GM23338 (cell line): ENCODE results near the gene COL5A2. TPM values are rescaled to one million over a fixed set of nuclear protein-coding genes. Genes with fewer than 3 reads are reported as not detected.

Experiments
- ATAC-seq: fragments of 200-7000 bp; cut with Tn5 transposase; 3 replicates; pipeline ENCODE4 v1.9.1; 2020
- DNase-seq: peaks from one replicate; pipeline ENCODE4 v3.0.0-alpha.2; 2015; ENCODE audit warnings: low spot score
- H2AFZ ChIP-seq: fragments of 200-600 bp; sonication (generic); 2 replicates; pipeline ENCODE4 v1.8.0; 2016; ENCODE audit warnings: antibody characterized with exemption, mild to moderate bottlenecking, moderate library complexity
- H3F3A ChIP-seq: fragments of 200-600 bp; sonication (generic); replicated peaks from 2 replicates; pipeline ENCODE4 v1.8.0; 2017; ENCODE audit warnings: antibody characterized with exemption, mixed run types, low read depth
- H3K27ac ChIP-seq: fragments of 200-600 bp; sonication (generic); 2 replicates; pipeline ENCODE4 v1.6.1; 2016; ENCODE audit warnings: low read depth
- H3K27me3 ChIP-seq: fragments of 200-600 bp; sonication (generic); 2 replicates; pipeline ENCODE4 v1.8.0; 2016; ENCODE audit warnings: mild to moderate bottlenecking, mixed run types, moderate library complexity; ENCODE audit not compliant: insufficient read depth
- H3K36me3 ChIP-seq: fragments of 200-600 bp; sonication (generic); 2 replicates; pipeline ENCODE4 v1.8.0; 2016; ENCODE audit warnings: mild to moderate bottlenecking; ENCODE audit not compliant: insufficient read depth
- H3K4me1 ChIP-seq: fragments of 200-600 bp; sonication (generic); 2 replicates; pipeline ENCODE4 v1.8.0; 2016; ENCODE audit warnings: mild to moderate bottlenecking, moderate library complexity; ENCODE audit not compliant: insufficient read depth
- H3K4me2 ChIP-seq: fragments of 200-600 bp; sonication (generic); 2 replicates; pipeline ENCODE4 v1.7.1; 2017; ENCODE audit warnings: mixed run types
- H3K4me3 ChIP-seq: fragments of 200-600 bp; sonication (generic); 2 replicates; pipeline ENCODE4 v1.6.1; 2016; ENCODE audit warnings: mixed run types
- H3K79me2 ChIP-seq: fragments of 200-600 bp; sonication (generic); replicated peaks from 2 replicates; pipeline ENCODE4 v1.8.0; 2017; ENCODE audit warnings: mild to moderate bottlenecking; ENCODE audit not compliant: insufficient read depth
- H3K9me2 ChIP-seq: fragments of 200-600 bp; sonication (generic); 2 replicates; pipeline ENCODE4 v1.8.0; 2017; ENCODE audit not compliant: insufficient read depth
- H4K20me1 ChIP-seq: fragments of 200-600 bp; sonication (generic); replicated peaks from 2 replicates; pipeline ENCODE4 v1.8.0; 2017; ENCODE audit warnings: mild to moderate bottlenecking; ENCODE audit not compliant: insufficient read depth
- H3K27ac Mint-ChIP-seq: 2 replicates; pipeline ENCODE4 v1.8.0; 2020; ENCODE audit warnings: inconsistent platforms, mild to moderate bottlenecking, moderate library complexity, mixed read lengths
- H3K27me3 Mint-ChIP-seq: 3 replicates; pipeline ENCODE4 v1.8.0; 2022; ENCODE audit warnings: low read depth, mild to moderate bottlenecking, moderate library complexity, mixed read lengths, inconsistent platforms; ENCODE audit not compliant: insufficient read depth, poor library complexity
- H3K36me3 Mint-ChIP-seq: 3 replicates; pipeline ENCODE4 v1.8.0; 2021; ENCODE audit warnings: low read depth, mild to moderate bottlenecking, inconsistent platforms, moderate library complexity, mixed read lengths
- H3K4me1 Mint-ChIP-seq: 3 replicates; pipeline ENCODE4 v1.8.0; 2020; ENCODE audit warnings: mild to moderate bottlenecking, inconsistent platforms, mixed read lengths
- H3K4me3 Mint-ChIP-seq: 3 replicates; pipeline ENCODE4 v1.8.0; 2021; ENCODE audit warnings: moderate library complexity, mild to moderate bottlenecking, inconsistent platforms, mixed read lengths
- H3K9me3 Mint-ChIP-seq: 3 replicates; pipeline ENCODE4 v1.8.0; 2020; ENCODE audit warnings: moderate library complexity, mild to moderate bottlenecking, inconsistent platforms, mixed read lengths
- CREB1 ChIP-seq: fragments of 250-450 bp; sonication (Bioruptor Pico); IDR thresholded peaks from 2 replicates; pipeline ENCODE4 v1.5.0; 2020; ENCODE audit warnings: low read depth, mild to moderate bottlenecking, moderate library complexity
- CTCF ChIP-seq, 2 experiments: fragments of 200-600 bp in 1 of 2; sonication (generic) in 1 of 2; conservative IDR thresholded peaks; 2 replicates each; pipeline versions ENCODE4 v1.5.1 to v1.6.1; 2016 to 2017; ENCODE audit warnings: antibody characterized with exemption in 2 of 2, low read depth in 2 of 2, mild to moderate bottlenecking in 2 of 2, moderate library complexity in 1 of 2
- ETS1 ChIP-seq: IDR thresholded peaks from 2 replicates; pipeline ENCODE4 v1.6.1; 2016; ENCODE audit warnings: antibody characterized with exemption
- EZH2 ChIP-seq: fragments of 200-600 bp; sonication (generic); IDR thresholded peaks from one replicate; pipeline ENCODE4 v1.8.0; 2017; ENCODE audit warnings: antibody characterized with exemption, mild to moderate bottlenecking, low read depth; ENCODE audit not compliant: unreplicated experiment
- EZH2phosphoT487 ChIP-seq: fragments of 200-600 bp; sonication (generic); IDR thresholded peaks from one replicate; pipeline ENCODE4 v1.8.1; 2018; ENCODE audit warnings: antibody characterized with exemption; ENCODE audit not compliant: unreplicated experiment
- JUNB ChIP-seq: IDR thresholded peaks from one replicate; pipeline ENCODE4 v1.6.1; 2016; ENCODE audit warnings: antibody characterized with exemption; ENCODE audit not compliant: unreplicated experiment
- NANOG ChIP-seq: IDR thresholded peaks from 2 replicates; pipeline ENCODE4 v1.6.1; 2016; ENCODE audit warnings: antibody characterized with exemption, borderline replicate concordance
- POLR2AphosphoS5 ChIP-seq: IDR thresholded peaks from 2 replicates; pipeline ENCODE4 v1.6.1; 2016; ENCODE audit warnings: antibody characterized with exemption, low read depth
- REST ChIP-seq: IDR thresholded peaks from one replicate; pipeline ENCODE4 v1.6.1; 2018; ENCODE audit warnings: antibody characterized with exemption; ENCODE audit not compliant: unreplicated experiment
- STAT1 ChIP-seq: IDR thresholded peaks from one replicate; pipeline ENCODE4 v1.6.1; 2016; ENCODE audit warnings: antibody characterized with exemption; ENCODE audit not compliant: unreplicated experiment
- ZNF114 ChIP-seq: fragments of 250-450 bp; sonication (Bioruptor Pico); IDR thresholded peaks from 2 replicates; pipeline ENCODE4 v1.5.0; 2020; ENCODE audit warnings: mild to moderate bottlenecking, moderate library complexity
- ZNF331 ChIP-seq: fragments of 250-450 bp; sonication (Bioruptor Pico); IDR thresholded peaks from 2 replicates; pipeline ENCODE4 v1.5.0; 2020; ENCODE audit warnings: low read depth, mild to moderate bottlenecking, moderate library complexity
- ZNF462 ChIP-seq: fragments of 250-450 bp; sonication (Bioruptor Pico); IDR thresholded peaks from 2 replicates; pipeline ENCODE4 v1.5.0; 2020; ENCODE audit warnings: mild to moderate bottlenecking, moderate library complexity
- polyA plus RNA-seq: library from polyadenylated mRNA; unstranded; fragments of >200 nt; fragmentation: Nextera tagmentation; extraction: Ambion mirVana; gene quantifications from 2 replicates; pipeline ENCODE4 v1.2.1, GENCODE V29; 2016
- total RNA-seq: library from RNA; depleted of rRNA; stranded (reverse); fragments of >200 nt; shearing (Covaris generic); gene quantifications from 2 replicates; pipeline ENCODE4 v1.2.3, GENCODE V29; 2014

Gene COL5A2
- total and polyA plus RNA-seq, 2 experiments from 2014 or later: 6.7 to 19.7 TPM

GRCh38 chr2:189057316-189057715, 122.2 kb downstream of the COL5A2 start:
- Mint-ChIP-seq H3K9me3 (no peaks in the 10 kb centered on the region), H3K27ac (no peak overlapping the region), H3K36me3 (no peaks in the 10 kb centered on the region), H3K4me3 (no peak overlapping the region), H3K27me3 (no peaks in the 10 kb centered on the region), H3K4me1 (no peaks in the 10 kb centered on the region)
- Histone ChIP-seq H3K27me3 (no peaks in the 10 kb centered on the region), H3K36me3 (no peaks in the 10 kb centered on the region), H3K27ac (no peak overlapping the region), H3F3A (no peaks in the 10 kb centered on the region), H3K4me2 (no peak overlapping the region), H3K4me3 (no peak overlapping the region), H2AFZ (no peak overlapping the region), H3K9me2 (no peaks in the 10 kb centered on the region), H4K20me1 (no peaks in the 10 kb centered on the region), H3K4me1 (no peaks in the 10 kb centered on the region), H3K79me2 (no peaks in the 10 kb centered on the region)
- TF ChIP-seq ZNF331 (CRISPR knock-in tag) (no peak), ETS1 (no peak), EZH2phosphoT487 (no peak), REST (no peak), JUNB (no peak), CREB1 (CRISPR knock-in tag) (no peak), ZNF114 (CRISPR knock-in tag) (no peak), POLR2AphosphoS5 (no peak), ZNF462 (CRISPR knock-in tag) (no peak), STAT1 (no peak), NANOG (no peak), EZH2 (no peak), CTCF (conservative IDR thresholded peaks at IDR 0.05; ENCODE audit: low read depth in 2 of 2) (no peak)
- ATAC-seq: no peak
- DNase-seq: no peak
